ENCODE measurements around the gene FAM227A. TPM values are rescaled to one million over a fixed set of nuclear protein-coding genes. Genes with fewer than 3 reads are reported as not detected.

The FAM227A gene
- 1.2 and 3.1 TPM in 2 replicates for total RNA-seq

DNA sequence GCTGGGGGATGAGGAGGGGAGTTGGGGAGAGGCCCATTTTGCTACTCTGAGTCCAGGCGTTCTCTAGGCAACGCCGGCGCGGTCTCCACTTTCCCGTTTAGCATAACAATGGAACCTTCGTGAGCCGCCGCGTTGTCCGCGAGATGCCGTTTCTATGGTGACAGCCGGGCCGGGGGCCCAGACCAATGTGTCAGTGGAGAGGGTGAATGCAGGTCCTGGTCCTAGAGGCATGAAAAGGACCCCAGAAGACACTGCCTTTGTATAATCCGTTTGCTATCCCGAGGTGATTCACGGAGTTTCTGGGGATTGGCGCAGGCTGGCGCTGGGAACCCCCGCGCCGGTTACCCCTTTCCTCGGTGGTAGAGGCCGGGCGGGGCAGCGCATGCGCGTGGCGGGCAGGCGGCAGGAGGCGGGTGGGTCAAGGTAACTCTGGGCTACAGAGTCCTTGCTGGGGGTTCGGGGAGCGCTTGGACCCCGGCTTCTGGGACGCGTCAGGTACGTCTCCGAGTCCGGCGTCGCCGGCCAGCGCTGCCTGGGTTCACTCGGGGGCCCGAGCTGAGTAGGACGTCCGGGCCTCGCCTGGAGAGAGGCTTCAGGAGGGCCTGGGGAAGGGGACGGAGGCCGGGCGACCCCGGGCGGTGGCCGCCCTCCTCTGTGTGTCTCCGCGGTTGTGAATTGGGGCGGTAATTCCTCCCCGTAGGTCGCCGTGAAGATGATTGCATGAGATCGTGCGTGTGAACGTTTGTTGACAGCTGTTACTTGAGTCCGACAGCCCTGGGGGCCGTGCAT is at the start of gene FAM227A, which contains the start of gene CBY1:
FAM227A (minus strand) TSS at position 137 of the 789 bp plus-strand sequence. CDS start 6,224 bp downstream, outside the sequence.
CBY1 (plus strand) TSS at position 383 of the 789 bp plus-strand sequence. CDS start 11,417 bp downstream, outside the sequence.

DNA sequence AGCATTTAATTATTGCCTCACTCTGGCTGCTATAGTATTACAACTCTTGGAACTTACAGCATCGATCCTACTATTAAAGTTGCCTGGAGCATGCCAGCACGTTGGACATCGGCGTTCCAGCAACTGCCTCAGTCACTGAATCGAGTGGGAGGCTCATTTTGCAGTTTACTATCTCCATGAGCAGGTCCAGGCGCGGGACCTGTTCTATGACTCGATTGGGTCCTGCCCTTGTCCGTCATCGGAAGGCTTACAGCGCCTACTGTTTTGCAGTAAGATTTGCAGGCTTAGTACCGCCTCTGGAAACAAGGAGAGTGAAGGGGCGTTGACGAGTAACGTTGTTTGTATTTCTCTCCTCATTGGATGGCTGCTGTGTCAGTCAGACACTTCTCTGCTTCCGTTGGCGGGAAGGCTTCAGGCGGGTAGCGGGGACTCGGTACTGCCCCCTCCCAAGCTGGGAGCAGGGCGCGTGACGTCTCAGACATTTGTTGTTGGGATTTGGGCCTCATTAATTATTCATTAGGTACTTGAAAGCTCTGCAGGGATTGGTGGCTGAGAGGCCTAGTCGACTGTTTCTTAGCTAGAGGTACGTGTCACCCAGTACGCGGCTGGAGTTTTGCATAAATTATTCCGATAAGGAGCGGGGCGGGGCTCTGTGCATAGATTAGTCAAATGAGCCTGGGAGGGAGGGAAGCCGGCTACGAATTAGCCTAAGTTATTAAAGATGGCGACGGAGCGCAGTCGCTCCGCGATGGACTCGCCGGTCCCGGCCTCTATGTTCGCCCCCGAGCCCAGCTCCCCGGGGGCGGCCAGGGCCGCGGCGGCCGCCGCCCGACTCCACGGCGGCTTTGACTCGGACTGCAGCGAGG is 49.3 kb upstream of the FAM227A start, which contains the start of gene GTPBP1:
GTPBP1 (plus strand) TSS at position 710 of the 866 bp plus-strand sequence; CDS start at position 722, 12 bp downstream.

DNA sequence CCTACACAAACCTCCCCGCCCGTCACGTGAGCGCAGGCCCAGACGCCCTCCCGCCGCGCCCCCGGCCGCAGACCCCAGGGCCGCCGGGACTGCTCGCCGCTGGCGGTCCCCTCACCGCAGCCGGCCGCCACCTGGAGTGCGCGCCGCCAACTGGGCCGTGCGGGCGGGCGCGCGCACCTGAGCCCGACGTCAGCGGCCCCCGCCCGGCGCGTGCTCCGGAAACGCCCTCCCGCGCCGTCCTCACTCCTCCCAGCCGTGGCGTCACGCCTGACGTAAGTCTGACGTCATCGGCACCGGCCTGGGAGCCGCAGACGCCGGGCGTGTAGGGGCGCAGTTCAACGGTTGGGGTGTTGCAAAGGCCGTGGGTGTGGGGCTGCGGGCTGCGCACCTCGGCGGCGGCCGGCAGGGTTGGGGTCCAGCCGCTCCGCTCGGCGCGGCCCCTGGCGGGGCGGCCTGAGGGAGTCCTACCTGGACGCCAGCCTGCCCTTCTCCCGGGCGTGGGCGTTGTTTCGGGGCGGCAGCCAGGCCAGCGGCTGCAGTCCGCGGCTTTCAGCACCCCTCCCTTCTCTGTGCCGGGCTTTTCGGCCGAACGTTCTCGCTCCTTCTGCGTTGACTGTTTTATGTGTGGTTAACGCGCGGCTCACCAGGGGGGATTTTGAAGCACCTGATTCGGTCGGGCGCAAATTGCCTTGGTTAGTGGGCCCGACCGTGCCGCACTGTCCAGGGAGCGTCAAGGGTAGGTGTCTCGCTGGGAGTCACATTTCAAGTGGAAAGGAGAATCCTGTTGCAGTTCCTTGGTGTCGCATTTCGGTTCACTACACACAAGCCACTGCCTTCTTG is 44.8 kb upstream of the FAM227A start, which contains the start of gene JOSD1:
JOSD1 (minus strand) TSS at position 155 of the 840 bp plus-strand sequence. CDS start 956 bp downstream, outside the sequence.

DNA sequence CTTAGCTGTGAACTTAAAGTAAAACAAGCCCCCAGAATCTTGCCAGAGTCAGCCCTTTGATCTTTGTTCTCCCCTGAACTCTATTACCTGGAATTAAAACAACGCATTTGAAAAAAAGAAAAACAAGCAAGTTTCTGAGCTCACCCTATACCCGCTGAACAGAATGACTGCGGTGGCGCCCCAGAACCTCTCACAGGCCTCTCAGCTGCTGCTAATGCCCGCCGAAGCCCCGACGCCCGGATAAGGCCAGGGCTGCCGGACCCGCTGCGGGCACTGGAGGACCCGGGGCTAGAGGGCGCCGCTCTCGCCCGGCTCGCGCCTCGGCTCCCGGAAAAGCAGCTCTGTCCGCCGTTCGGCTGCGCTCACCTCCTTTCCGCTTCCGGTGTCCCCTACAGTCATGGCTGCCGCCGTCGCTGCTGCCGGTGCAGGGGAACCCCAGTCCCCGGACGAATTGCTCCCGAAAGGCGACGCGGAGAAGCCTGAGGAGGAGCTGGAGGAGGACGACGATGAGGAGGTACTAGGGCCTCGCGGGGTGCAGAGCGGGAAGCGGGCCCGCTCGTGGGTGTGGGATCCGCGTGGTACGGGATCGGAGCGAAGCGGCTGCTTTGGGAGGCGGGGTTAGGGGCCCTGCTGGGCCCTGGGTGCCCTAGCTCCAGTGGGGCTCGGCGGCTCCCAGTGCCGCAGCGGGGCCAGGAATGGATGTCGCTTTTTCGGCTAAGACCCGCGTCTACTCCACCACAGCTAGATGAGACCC is 25.6 kb upstream of the FAM227A start, which contains the start of gene TOMM22:
TOMM22 (plus strand) TSS at position 376 of the 754 bp plus-strand sequence; CDS start at position 398, 22 bp downstream.

DNA sequence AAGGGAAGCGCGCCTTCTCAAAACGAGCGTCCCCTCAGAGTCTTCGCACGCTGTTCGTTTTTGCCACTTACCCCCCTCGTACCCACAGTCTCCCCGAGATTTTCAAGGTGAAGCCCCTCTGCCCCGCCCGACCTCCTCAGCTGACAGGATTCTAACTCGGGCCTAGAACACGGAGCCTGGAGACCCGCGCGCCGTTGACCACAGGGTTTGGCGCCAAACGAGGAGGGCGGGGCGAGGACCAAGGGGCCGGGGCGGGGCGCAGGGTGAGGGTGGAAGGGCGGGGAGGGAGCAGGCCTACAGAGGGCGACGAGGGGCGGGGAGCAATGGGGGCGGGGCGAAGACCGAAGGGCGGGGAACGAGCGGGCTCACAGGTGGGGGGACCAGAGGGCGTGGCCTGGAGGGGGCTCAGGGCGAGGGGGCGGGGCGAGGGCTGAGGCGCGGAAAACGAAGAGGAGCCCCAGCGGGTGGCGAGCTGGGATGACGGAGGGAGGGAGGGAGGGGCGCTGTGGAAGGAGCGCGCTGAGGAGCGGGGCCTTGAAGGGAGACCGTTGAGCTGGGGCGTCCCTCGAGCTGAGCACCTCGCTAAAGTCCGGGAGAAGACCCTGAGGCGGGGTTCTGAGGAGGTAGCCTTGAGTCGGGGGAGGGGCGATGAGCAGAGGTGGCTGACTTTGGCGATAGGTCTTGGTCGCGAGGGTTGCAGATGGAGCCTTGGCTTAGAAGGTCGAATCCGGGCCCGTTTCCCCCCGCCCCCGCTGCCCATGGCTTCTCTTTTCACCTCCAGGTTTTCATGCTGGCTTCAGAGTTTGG is 86.0 kb downstream of the FAM227A start, which contains the start of gene DMC1:
DMC1 (minus strand) TSS at position 212 of the 807 bp plus-strand sequence. CDS start 1,927 bp downstream, outside the sequence.

Other genes starting within 250 kb of the FAM227A start
- not detected in 2 replicates for gene KCNJ4, start 201.2 kb downstream of the FAM227A start, total RNA-seq
- 67.5 and 126 TPM in 2 replicates for gene KDELR3, start 188.3 kb downstream of the FAM227A start, total RNA-seq
- 590 and 771 TPM in 2 replicates for gene DDX17, start 150.1 kb downstream of the FAM227A start, total RNA-seq
- 5.0 and 5.5 TPM in 2 replicates for gene DMC1, start 86.2 kb downstream of the FAM227A start, total RNA-seq
- gene CBY1, start 246 bp upstream of the FAM227A start, total RNA-seq, result 14.2 and 20.4 TPM in 2 replicates
- gene TOMM22, start 25.6 kb upstream of the FAM227A start, total RNA-seq, result 48.7 and 97.0 TPM in 2 replicates
- 55.0 and 76.5 TPM in 2 replicates for gene JOSD1, start 44.6 kb upstream of the FAM227A start, total RNA-seq
- gene GTPBP1, start 49.6 kb upstream of the FAM227A start, total RNA-seq, result 32.5 and 34.9 TPM in 2 replicates
- 69.1 and 119 TPM in 2 replicates for gene SUN2, start 99.6 kb upstream of the FAM227A start, total RNA-seq
- gene DNAL4, start 137.8 kb upstream of the FAM227A start, total RNA-seq, result 18.5 and 19.5 TPM in 2 replicates
- gene NPTXR, start 187.6 kb upstream of the FAM227A start, total RNA-seq, result 0.43 and 0.79 TPM in 2 replicates
- gene CBX6, start 215.8 kb upstream of the FAM227A start, total RNA-seq, result 27.7 and 41.2 TPM in 2 replicates

Measured in placental epithelial cell (primary cell).